Measurements from ENCODE around the gene B4GALT2.
A peak's percentile ranks its signal among the peaks of the same experiment; 100 is the strongest.

B4GALT2 gene

GRCh38 chr1:43975249-43975961 lies 3.6 kb upstream of the B4GALT2 start:
- Mint-ChIP-seq H3K4me1 (peaks cover 49% of the 10 kb centered on the region), H3K4me3 (peak overlapping the region; percentile 94 to 95 (median 94)), H3K36me3 (ENCODE audit: low read depth) (peaks cover 25% of the 10 kb centered on the region), H3K27me3 (ENCODE audit: low read depth) (no peaks in the 10 kb centered on the region), H3K9me3 (no peaks in the 10 kb centered on the region), H3K27ac (peak overlapping the region in 2 of 3 experiments; percentile 76 to 86)
- TF ChIP-seq, protein P1, sequence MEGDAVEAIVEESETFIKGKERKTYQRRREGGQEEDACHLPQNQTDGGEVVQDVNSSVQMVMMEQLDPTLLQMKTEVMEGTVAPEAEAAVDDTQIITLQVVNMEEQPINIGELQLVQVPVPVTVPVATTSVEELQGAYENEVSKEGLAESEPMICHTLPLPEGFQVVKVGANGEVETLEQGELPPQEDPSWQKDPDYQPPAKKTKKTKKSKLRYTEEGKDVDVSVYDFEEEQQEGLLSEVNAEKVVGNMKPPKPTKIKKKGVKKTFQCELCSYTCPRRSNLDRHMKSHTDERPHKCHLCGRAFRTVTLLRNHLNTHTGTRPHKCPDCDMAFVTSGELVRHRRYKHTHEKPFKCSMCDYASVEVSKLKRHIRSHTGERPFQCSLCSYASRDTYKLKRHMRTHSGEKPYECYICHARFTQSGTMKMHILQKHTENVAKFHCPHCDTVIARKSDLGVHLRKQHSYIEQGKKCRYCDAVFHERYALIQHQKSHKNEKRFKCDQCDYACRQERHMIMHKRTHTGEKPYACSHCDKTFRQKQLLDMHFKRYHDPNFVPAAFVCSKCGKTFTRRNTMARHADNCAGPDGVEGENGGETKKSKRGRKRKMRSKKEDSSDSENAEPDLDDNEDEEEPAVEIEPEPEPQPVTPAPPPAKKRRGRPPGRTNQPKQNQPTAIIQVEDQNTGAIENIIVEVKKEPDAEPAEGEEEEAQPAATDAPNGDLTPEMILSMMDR (IDR thresholded peaks at IDR 0.05; ENCODE audit: unreplicated experiment in 3 of 3): no peak

DNA sequence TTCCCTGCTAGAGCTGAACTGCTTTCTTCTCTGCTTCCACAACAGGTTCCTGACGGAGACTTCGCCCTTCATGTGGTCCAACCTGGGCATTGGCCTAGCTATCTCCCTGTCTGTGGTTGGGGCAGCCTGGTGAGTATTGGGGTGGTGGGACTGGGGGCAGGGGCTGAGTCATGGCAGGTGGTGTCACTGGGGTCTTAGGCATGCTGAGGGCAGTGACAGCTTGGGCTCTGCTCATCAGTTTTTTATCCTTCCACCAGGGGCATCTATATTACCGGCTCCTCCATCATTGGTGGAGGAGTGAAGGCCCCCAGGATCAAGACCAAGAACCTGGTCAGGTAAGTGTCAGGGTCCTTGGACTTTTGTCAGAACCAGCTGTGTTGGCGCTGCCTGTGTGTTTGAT lies 3.0 kb upstream of the B4GALT2 start:
- Mint-ChIP-seq H3K27me3 (ENCODE audit: low read depth) (no peaks in the 10 kb centered on the region), H3K36me3 (ENCODE audit: low read depth) (peaks cover 29% of the 10 kb centered on the region), H3K4me3 (peak overlapping the region; percentile 94 to 95 (median 94)), H3K9me3 (no peaks in the 10 kb centered on the region), H3K4me1 (peaks cover 48% of the 10 kb centered on the region), H3K27ac (peak overlapping the region in 2 of 3 experiments; percentile 76 to 86)
- TF ChIP-seq, protein P1 (IDR thresholded peaks at IDR 0.05; ENCODE audit: unreplicated experiment in 3 of 3): no peak

DNA sequence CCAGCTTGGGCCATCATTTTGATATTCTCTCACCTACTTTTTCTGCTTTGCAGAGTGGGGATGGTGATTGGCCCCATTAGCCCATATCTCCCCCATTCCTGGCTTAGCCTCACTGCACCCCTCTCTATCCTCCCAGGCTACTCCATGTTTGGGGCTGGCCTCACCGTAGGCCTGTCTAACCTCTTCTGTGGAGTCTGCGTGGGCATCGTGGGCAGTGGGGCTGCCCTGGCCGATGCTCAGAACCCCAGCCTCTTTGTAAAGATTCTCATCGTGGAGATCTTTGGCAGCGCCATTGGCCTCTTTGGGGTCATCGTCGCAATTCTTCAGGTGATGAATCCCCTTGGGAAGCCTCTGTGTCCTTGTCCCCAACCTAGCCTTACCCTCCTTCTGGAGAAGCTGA lies 2.1 kb upstream of the B4GALT2 start:
- peaks cover 29% of the 10 kb centered on the region for H3K36me3 Mint-ChIP-seq (ENCODE audit: low read depth)
- H3K4me3 Mint-ChIP-seq: peak overlapping the region; percentile 94 to 95 (median 94)
- peaks cover 48% of the 10 kb centered on the region for H3K4me1 Mint-ChIP-seq
- TF ChIP-seq, protein P1 (IDR thresholded peaks at IDR 0.05; ENCODE audit: unreplicated experiment in 3 of 3): no peak
- no peaks in the 10 kb centered on the region for H3K27me3 Mint-ChIP-seq (ENCODE audit: low read depth)
- H3K27ac Mint-ChIP-seq: peak overlapping the region in 1 of 3 experiments; percentile 86
- no peaks in the 10 kb centered on the region for H3K9me3 Mint-ChIP-seq

DNA sequence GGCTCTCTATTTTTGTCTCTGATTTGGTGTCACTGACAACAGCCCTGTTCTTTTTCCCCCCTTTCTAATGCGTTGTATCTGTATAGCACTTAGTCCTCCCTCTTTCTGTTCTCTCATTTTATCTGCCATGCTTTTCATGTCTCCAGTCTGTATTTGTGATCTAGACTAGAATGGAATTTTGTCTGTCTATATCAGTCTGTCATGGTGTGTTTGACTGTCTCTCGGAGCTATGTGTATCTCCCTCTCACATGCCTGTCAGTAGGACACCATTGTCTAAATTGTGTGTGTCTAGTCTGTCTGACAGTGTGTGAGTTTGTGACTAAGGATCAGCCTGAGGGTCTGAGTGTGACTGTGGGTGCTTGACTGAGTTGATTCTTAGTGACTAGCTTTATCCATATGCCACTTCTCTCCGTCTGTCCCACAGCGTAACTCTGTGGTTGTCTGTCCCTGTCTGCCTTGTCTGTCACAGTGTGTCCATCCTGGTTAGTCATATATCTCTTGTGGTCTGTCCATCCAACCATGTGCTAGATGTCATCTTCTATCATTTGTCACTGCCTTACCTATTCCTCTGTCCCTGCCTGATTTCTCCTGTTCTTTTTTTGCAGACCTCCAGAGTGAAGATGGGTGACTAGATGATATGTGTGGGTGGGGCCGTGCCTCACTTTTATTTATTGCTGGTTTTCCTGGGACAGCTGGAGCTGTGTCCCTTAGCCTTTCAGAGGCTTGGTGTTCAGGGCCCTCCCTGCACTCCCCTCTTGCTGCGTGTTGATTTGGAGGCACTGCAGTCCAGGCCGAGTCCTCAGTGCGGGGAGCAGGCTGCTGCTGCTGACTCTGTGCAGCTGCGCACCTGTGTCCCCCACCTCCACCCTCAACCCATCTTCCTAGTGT lies 1.4 kb upstream of the B4GALT2 start:
- no peaks in the 10 kb centered on the region for H3K9me3 Mint-ChIP-seq

GRCh38 chr1:43978264-43978550 lies 803 bp upstream of the B4GALT2 start:
- Mint-ChIP-seq H3K36me3 (ENCODE audit: low read depth) (peaks cover 29% of the 10 kb centered on the region), H3K27me3 (ENCODE audit: low read depth) (no peaks in the 10 kb centered on the region), H3K4me1 (peaks cover 57% of the 10 kb centered on the region), H3K27ac (peak overlapping the region in 2 of 3 experiments; percentile 64 to 78), H3K9me3 (no peaks in the 10 kb centered on the region), H3K4me3 (peak overlapping the region; percentile 94 to 95 (median 94))
- TF ChIP-seq, protein P1 (IDR thresholded peaks at IDR 0.05; ENCODE audit: unreplicated experiment in 3 of 3): no peak

More for the DNA sequence above, 1.4 kb upstream of the B4GALT2 start:
- no peaks in the 10 kb centered on the region for H3K27me3 Mint-ChIP-seq (ENCODE audit: low read depth)
- H3K36me3 Mint-ChIP-seq (ENCODE audit: low read depth): peaks cover 29% of the 10 kb centered on the region
- H3K4me3 Mint-ChIP-seq: peak overlapping the region; percentile 94 to 95 (median 94)
- TF ChIP-seq, protein P1 (IDR thresholded peaks at IDR 0.05; ENCODE audit: unreplicated experiment in 3 of 3): no peak
- H3K27ac Mint-ChIP-seq: peak overlapping the region in 1 of 3 experiments; percentile 0
- H3K4me1 Mint-ChIP-seq: peaks cover 51% of the 10 kb centered on the region
